Measurements from ENCODE around the gene LIMS2. TPM values are rescaled to one million over a fixed set of nuclear protein-coding genes. Genes with fewer than 3 reads are reported as not detected.
A peak's percentile ranks its signal among the peaks of the same experiment; 100 is the strongest.

Gene LIMS2
- total RNA-seq, 4 donors from 2014 or later = 86.1 to 111 (median 98.1) TPM

DNA sequence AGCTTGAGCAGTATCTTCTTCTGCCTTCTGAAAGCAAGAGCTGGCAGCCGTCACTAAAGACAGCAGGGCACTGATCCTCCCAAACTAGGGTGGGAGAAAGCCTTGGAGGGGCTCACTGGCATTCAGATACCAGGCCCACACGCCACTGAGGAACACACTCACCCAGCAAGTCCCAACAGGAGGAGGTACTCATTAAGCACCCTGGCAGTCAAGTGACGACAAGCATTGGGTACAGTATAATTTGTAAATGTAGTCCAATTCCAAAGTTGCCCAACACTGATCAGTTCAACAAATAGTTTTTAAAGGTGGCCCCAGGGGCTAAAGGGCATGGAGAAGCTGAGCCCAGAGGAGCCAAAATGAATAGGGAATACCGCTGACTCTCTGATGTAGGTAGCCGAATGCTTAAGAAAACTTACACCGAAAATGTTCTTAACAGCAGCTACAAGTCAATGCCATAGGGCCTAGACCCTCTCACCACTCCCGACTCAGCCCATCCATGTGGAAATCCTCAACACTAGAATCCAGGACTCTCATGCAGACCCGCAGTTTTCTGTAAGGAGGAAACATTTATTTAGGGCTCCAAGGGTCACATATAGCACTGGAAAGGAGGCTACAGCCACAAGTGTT is 9.9 kb downstream of the LIMS2 start:
- Histone ChIP-seq H3K27ac (peak overlapping the region; percentile 64 to 92 (median 84)), H3K9me3 (peaks cover 0 to 7% (median 0%) of the 10 kb centered on the region in 4 donors), H3K36me3 (no peaks in the 10 kb centered on the region), H3K27me3 (no peaks in the 10 kb centered on the region), H3K4me1 (peaks cover 0 to 55% (median 33%) of the 10 kb centered on the region in 4 donors), H3K4me3 (no peak overlapping the region)
- 83 to 85% methylated on average over 8 of the region's 8 CpGs for WGBS, 2 donors
- no peak for TF ChIP-seq POLR2A (IDR thresholded peaks at IDR 0.05)
- TF ChIP-seq, protein P1, sequence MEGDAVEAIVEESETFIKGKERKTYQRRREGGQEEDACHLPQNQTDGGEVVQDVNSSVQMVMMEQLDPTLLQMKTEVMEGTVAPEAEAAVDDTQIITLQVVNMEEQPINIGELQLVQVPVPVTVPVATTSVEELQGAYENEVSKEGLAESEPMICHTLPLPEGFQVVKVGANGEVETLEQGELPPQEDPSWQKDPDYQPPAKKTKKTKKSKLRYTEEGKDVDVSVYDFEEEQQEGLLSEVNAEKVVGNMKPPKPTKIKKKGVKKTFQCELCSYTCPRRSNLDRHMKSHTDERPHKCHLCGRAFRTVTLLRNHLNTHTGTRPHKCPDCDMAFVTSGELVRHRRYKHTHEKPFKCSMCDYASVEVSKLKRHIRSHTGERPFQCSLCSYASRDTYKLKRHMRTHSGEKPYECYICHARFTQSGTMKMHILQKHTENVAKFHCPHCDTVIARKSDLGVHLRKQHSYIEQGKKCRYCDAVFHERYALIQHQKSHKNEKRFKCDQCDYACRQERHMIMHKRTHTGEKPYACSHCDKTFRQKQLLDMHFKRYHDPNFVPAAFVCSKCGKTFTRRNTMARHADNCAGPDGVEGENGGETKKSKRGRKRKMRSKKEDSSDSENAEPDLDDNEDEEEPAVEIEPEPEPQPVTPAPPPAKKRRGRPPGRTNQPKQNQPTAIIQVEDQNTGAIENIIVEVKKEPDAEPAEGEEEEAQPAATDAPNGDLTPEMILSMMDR (IDR thresholded peaks at IDR 0.05) = no peak
- no peak for TF ChIP-seq EP300 (IDR thresholded peaks at IDR 0.05)
- no peak for DNase-seq (ENCODE audit: low spot score in 2 of 2)

- H3K27me3 ChIP-seq = no peaks in the 10 kb centered on the region
- 75% methylated on average over 6 of the region's 6 CpGs for WGBS, 2 donors
- no peaks in the 10 kb centered on the region for H3K36me3 ChIP-seq
- TF ChIP-seq, protein P1 (IDR thresholded peaks at IDR 0.05) = no peak
- no peak for TF ChIP-seq EP300 (IDR thresholded peaks at IDR 0.05)
- TF ChIP-seq POLR2A (IDR thresholded peaks at IDR 0.05) = no peak
- H3K9me3 ChIP-seq = peaks cover 0 to 7% (median 0%) of the 10 kb centered on the region in 4 donors
- DNase-seq (ENCODE audit: low spot score in 2 of 2) = no peak
- H3K27ac ChIP-seq = peak overlapping the region; percentile 64 to 92 (median 84)
- peak overlapping the region in 3 of 4 donors; percentile 15 to 50 (median 38) for H3K4me3 ChIP-seq
- H3K4me1 ChIP-seq = peaks cover 0 to 59% (median 35%) of the 10 kb centered on the region in 4 donors
Measured at GRCh38 chr2:127664895-127665225, 10.5 kb downstream of the LIMS2 start.

- H3K4me1 ChIP-seq = peaks cover 0 to 64% (median 38%) of the 10 kb centered on the region in 4 donors
- peaks cover 0 to 7% (median 0%) of the 10 kb centered on the region in 4 donors for H3K9me3 ChIP-seq
- peak overlapping the region; percentile 15 to 50 (median 29) for H3K4me3 ChIP-seq
- no peaks in the 10 kb centered on the region for H3K27me3 ChIP-seq
- TF ChIP-seq, protein P1 (IDR thresholded peaks at IDR 0.05) = no peak
- peak in 1 of 2 donors; percentile 68 for TF ChIP-seq EP300 (IDR thresholded peaks at IDR 0.05)
- peak in 1 of 2 donors; percentile 41 for TF ChIP-seq POLR2A (IDR thresholded peaks at IDR 0.05)
- WGBS, 2 donors = 9 to 55% methylated on average over 10 to 49 of the region's 69 CpGs
- no peak for DNase-seq (ENCODE audit: low spot score in 2 of 2)
- H3K36me3 ChIP-seq = no peaks in the 10 kb centered on the region
- H3K27ac ChIP-seq = peak overlapping the region; percentile 64 to 92 (median 84)
Measured at GRCh38 chr2:127664065-127664894, 11.1 kb downstream of the LIMS2 start.

GRCh38 chr2:127663566-127664064 is 11.7 kb downstream of the LIMS2 start:
- Histone ChIP-seq H3K9me3 (peaks cover 0 to 7% (median 0%) of the 10 kb centered on the region in 4 donors), H3K4me1 (peaks cover 0 to 71% (median 43%) of the 10 kb centered on the region in 4 donors), H3K27ac (peak overlapping the region; percentile 64 to 92 (median 84)), H3K4me3 (peak overlapping the region; percentile 15 to 50 (median 29)), H3K36me3 (no peaks in the 10 kb centered on the region), H3K27me3 (no peaks in the 10 kb centered on the region)
- no peak for TF ChIP-seq POLR2A (IDR thresholded peaks at IDR 0.05)
- TF ChIP-seq, protein P1 (IDR thresholded peaks at IDR 0.05) = no peak
- no peak for TF ChIP-seq EP300 (IDR thresholded peaks at IDR 0.05)
- no peak for DNase-seq (ENCODE audit: low spot score in 2 of 2)
- 51 to 58% methylated on average over 6 of the region's 6 CpGs for WGBS, 2 donors

All from tibial nerve (tissue), 4 donors.